PC-3 (cell line): ENCODE results near the gene TXNL4A. TPM values are rescaled to one million over a fixed set of nuclear protein-coding genes. Genes with fewer than 3 reads are reported as not detected.
"Not testable (repeated sequence)": the region's sequence is repeated elsewhere in the genome, so short reads cannot be mapped to it uniquely, and the experiment has no call there.

Experiments used
- ATAC-seq: fragments of 200-7000 bp; cut with Tn5 transposase; 2 replicates; pipeline ENCODE4 v1.9.1; 2020; ENCODE audit warnings: mild to moderate bottlenecking, moderate library complexity
- BruUV-seq: library from RNA; stranded (reverse); fragments of 400-500 nt; replicated peaks from 2 replicates; lab custom pipeline; 2021; lab: Mats Ljungman, UMichigan
- CTCF ChIA-PET: fragments of 300-600 bp; sonication (Branson Sonifier 250); formaldehyde crosslinking; loops from one replicate; lab custom pipeline; 2022; ENCODE audit warnings: antibody characterized with exemption; lab: Charles Lee
- POLR2A ChIA-PET: fragments of 300-600 bp; sonication (Branson Sonifier 250); formaldehyde crosslinking; loops from one replicate; lab custom pipeline; 2022; ENCODE audit warnings: antibody characterized with exemption; ENCODE audit not compliant: unreplicated experiment; lab: Charles Lee
- DNase-seq: peaks from one replicate; pipeline ENCODE4 v3.0.0-alpha.2; 2015
- H2AFZ ChIP-seq: fragments of 300-600 bp; sonication (generic); 2 replicates; pipeline ENCODE4 v1.6.0; 2016; ENCODE audit warnings: antibody characterized with exemption, low read length
- H3F3A ChIP-seq: fragments of 300-600 bp; sonication (generic); one replicate; pipeline ENCODE4 v1.6.0; 2017; ENCODE audit warnings: antibody characterized with exemption, low read length, control low read depth, mild to moderate bottlenecking; ENCODE audit not compliant: unreplicated experiment
- H3K27ac ChIP-seq: fragments of 300-600 bp; sonication (generic); 2 replicates; pipeline ENCODE4 v1.5.1; 2016; ENCODE audit warnings: mild to moderate bottlenecking, low read length
- H3K27me3 ChIP-seq: fragments of 300-600 bp; sonication (generic); 2 replicates; pipeline ENCODE4 v1.6.1; 2016; ENCODE audit warnings: low read length, mixed read lengths
- H3K36me3 ChIP-seq: fragments of 300-600 bp; sonication (generic); 2 replicates; pipeline ENCODE4 v1.6.1; 2016; ENCODE audit warnings: low read depth, mixed run types, low read length, mixed read lengths
- H3K4me1 ChIP-seq: fragments of 300-600 bp; sonication (generic); 2 replicates; pipeline ENCODE4 v1.5.1; 2016; ENCODE audit warnings: low read length; ENCODE audit not compliant: insufficient read depth
- H3K4me2 ChIP-seq: fragments of 300-600 bp; sonication (generic); 2 replicates; pipeline ENCODE4 v1.6.0; 2016; ENCODE audit warnings: low read length
- H3K4me3 ChIP-seq: fragments of 300-600 bp; sonication (generic); 2 replicates; pipeline ENCODE4 v1.5.1; 2016; ENCODE audit warnings: mild to moderate bottlenecking, low read length, mixed read lengths
- H3K79me2 ChIP-seq: fragments of 300-600 bp; sonication (generic); 2 replicates; pipeline ENCODE4 v1.6.1; 2017; ENCODE audit warnings: low read length, mixed read lengths
- H3K9ac ChIP-seq: fragments of 300-600 bp; sonication (generic); 2 replicates; pipeline ENCODE4 v1.6.0; 2016; ENCODE audit warnings: mild to moderate bottlenecking, low read length
- H3K9me2 ChIP-seq: fragments of 300-600 bp; sonication (generic); replicated peaks from 2 replicates; pipeline ENCODE4 v1.6.1; 2016; ENCODE audit warnings: mixed run types, low read length, mixed read lengths
- H3K9me3 ChIP-seq: fragments of 300-600 bp; sonication (generic); 2 replicates; pipeline ENCODE4 v1.6.1; 2016; ENCODE audit warnings: low read length, mixed read lengths
- H4K20me1 ChIP-seq: fragments of 300-600 bp; sonication (generic); 2 replicates; pipeline ENCODE4 v1.6.1; 2016; ENCODE audit warnings: low read length, mixed read lengths
- EZH2 ChIP-seq: fragments of 300-600 bp; sonication (generic); IDR thresholded peaks from one replicate; pipeline ENCODE4 v1.6.1; 2017; ENCODE audit warnings: antibody characterized with exemption, mild to moderate bottlenecking, low read length; ENCODE audit not compliant: unreplicated experiment
- EZH2phosphoT487 ChIP-seq: fragments of 300-600 bp; sonication (generic); IDR thresholded peaks from 2 replicates; pipeline ENCODE4 v1.6.1; 2018; ENCODE audit warnings: mild to moderate bottlenecking, antibody characterized with exemption, low read length, borderline replicate concordance
- intact Hi-C: fragments of 100-400 bp; cut with micrococcal nuclease; formaldehyde crosslinking; loops from 2 replicates; pipeline ENCODE4 v1.9.0; 2023
- total RNA-seq: library from RNA; depleted of rRNA; stranded (reverse); fragments of >200 nt; gene quantifications from 2 replicates; pipeline ENCODE4 v1.2.3, GENCODE V29; 2014
- TF ChIP-seq, protein P1 (sequence below): fragments of 300-600 bp; sonication (generic); conservative IDR thresholded peaks from 2 replicates; pipeline ENCODE4 v1.5.1; 2017; ENCODE audit warnings: antibody characterized with exemption, low read depth, mild to moderate bottlenecking, low read length

TXNL4A gene
- total RNA-seq, 1 experiment from 2014 or later = 159 TPM

DNA sequence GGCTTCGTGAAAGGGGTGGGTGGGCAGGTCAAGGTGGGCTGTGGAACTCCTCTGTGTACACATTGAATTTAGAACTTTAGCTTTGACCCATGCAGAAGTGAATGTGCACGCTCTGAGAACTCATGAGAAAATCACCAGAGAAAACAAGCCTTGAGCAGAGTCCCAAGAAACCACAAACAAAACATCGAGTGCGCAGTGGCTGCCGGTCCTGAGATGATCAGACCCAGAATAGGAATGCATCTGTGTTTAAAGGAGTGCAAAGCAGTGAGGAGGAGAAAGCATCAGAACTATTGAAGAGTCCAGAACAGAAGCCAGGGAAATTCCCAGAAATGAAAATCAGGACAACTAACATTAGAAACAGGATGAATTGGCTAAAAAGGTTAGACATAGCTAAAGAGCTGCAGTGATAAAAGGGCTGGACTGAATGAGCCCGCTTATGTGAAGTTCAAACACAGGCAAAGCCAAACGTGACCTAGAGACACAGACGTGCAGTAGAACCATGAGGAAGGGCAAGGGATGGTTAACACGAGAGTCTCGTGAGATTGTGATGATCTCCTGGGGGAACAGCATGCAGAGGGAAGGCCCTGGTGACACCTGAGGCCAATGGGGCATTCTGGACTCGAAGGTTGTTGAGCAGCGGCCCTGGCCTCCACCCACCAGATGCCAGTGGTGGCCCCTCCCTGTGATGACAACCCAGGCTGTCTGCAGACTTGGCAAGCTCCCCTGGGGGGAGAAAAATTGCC lies 16.4 kb upstream of the TXNL4A start:
- Histone ChIP-seq H3K79me2 (no peaks in the 10 kb centered on the region), H2AFZ (no peak overlapping the region), H3K4me2 (no peak overlapping the region), H3K4me3 (no peak overlapping the region), H3K27ac (no peak overlapping the region), H4K20me1 (no peaks in the 10 kb centered on the region), H3K9me2 (no peaks in the 10 kb centered on the region), H3K36me3 (no peaks in the 10 kb centered on the region), H3K9me3 (peaks cover 7% of the 10 kb centered on the region; the same call in 1 of the 2 replicates), H3K9ac (no peak overlapping the region), H3K27me3 (no peaks in the 10 kb centered on the region), H3K4me1 (peaks cover 2% of the 10 kb centered on the region), H3F3A (no peaks in the 10 kb centered on the region)
- TF ChIP-seq, protein P1, sequence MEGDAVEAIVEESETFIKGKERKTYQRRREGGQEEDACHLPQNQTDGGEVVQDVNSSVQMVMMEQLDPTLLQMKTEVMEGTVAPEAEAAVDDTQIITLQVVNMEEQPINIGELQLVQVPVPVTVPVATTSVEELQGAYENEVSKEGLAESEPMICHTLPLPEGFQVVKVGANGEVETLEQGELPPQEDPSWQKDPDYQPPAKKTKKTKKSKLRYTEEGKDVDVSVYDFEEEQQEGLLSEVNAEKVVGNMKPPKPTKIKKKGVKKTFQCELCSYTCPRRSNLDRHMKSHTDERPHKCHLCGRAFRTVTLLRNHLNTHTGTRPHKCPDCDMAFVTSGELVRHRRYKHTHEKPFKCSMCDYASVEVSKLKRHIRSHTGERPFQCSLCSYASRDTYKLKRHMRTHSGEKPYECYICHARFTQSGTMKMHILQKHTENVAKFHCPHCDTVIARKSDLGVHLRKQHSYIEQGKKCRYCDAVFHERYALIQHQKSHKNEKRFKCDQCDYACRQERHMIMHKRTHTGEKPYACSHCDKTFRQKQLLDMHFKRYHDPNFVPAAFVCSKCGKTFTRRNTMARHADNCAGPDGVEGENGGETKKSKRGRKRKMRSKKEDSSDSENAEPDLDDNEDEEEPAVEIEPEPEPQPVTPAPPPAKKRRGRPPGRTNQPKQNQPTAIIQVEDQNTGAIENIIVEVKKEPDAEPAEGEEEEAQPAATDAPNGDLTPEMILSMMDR = no peak
- TF ChIP-seq EZH2 = no peak
- no peak for TF ChIP-seq EZH2phosphoT487
- no TSS peak for BruUV-seq
- no peak for DNase-seq
- intact Hi-C loops = no loop called here
- ATAC-seq = no peak
- ChIA-PET POLR2A (no interaction called here), CTCF (no interaction called here)

DNA sequence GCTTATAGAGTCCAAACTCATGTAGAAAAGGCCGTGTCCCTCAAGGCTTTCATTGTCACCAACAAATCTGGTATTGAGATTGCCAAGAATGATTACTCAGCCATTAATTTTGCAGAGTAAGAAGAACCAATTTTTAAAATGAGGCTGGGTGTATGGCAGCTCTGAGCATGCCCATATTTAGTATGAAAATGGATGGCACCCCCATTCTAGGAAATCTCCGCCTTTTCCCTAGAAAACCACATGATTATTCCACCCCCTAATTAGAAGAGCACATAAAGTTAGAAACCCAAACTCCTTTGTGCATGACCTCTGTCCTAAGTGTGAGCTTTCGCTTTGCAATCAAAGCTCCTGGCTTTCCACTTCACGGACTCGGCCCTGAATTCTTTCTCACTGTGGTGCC lies 14.1 kb upstream of the TXNL4A start:
- TF ChIP-seq EZH2 (no peak), EZH2phosphoT487 (no peak)
- TF ChIP-seq, protein P1 = no peak
- Histone ChIP-seq H4K20me1 (no peaks in the 10 kb centered on the region), H3K9ac (no peak overlapping the region), H3F3A (no peaks in the 10 kb centered on the region), H3K36me3 (no peaks in the 10 kb centered on the region), H3K9me3 (peaks cover 7% of the 10 kb centered on the region; the same call in 1 of the 2 replicates), H3K27me3 (no peaks in the 10 kb centered on the region), H3K79me2 (no peaks in the 10 kb centered on the region), H2AFZ (no peak overlapping the region), H3K27ac (no peak overlapping the region), H3K9me2 (no peaks in the 10 kb centered on the region), H3K4me2 (no peak overlapping the region), H3K4me3 (no peak overlapping the region), H3K4me1 (no peaks in the 10 kb centered on the region)
- intact Hi-C loops = no loop called here
- POLR2A ChIA-PET = no interaction called here
- no peak for DNase-seq
- no TSS peak for BruUV-seq
- no peak for ATAC-seq
- CTCF ChIA-PET = no interaction called here

GRCh38 chr18:80000877-80001276 lies 12.5 kb upstream of the TXNL4A start:
- TF ChIP-seq EZH2 (no peak), EZH2phosphoT487 (no peak)
- TF ChIP-seq, protein P1 = no peak
- Histone ChIP-seq H3K27me3 (no peaks in the 10 kb centered on the region), H3K79me2 (no peaks in the 10 kb centered on the region), H3K9me2 (no peaks in the 10 kb centered on the region), H3K36me3 (no peaks in the 10 kb centered on the region), H3K9me3 (peaks cover 7% of the 10 kb centered on the region; the same call in 1 of the 2 replicates), H3K4me2 (no peak overlapping the region), H3K27ac (no peak overlapping the region), H4K20me1 (no peaks in the 10 kb centered on the region), H3K4me3 (no peak overlapping the region), H2AFZ (no peak overlapping the region), H3F3A (no peaks in the 10 kb centered on the region), H3K9ac (no peak overlapping the region), H3K4me1 (no peaks in the 10 kb centered on the region)
- DNase-seq (no peak), ATAC-seq (no peak)
- no TSS peak for BruUV-seq
- ChIA-PET CTCF (no interaction called here), POLR2A (no interaction called here)
- intact Hi-C loops = no loop called here

- H3K9me2 ChIP-seq, H3K4me2 ChIP-seq, DNase-seq, H3K4me1 ChIP-seq, H3K9me3 ChIP-seq, BruUV-seq, H2AFZ ChIP-seq, H4K20me1 ChIP-seq, CTCF ChIA-PET, H3K9ac ChIP-seq, H3K36me3 ChIP-seq, H3K27me3 ChIP-seq, intact Hi-C loops, H3K4me3 ChIP-seq, ATAC-seq, H3K27ac ChIP-seq, POLR2A ChIA-PET, H3F3A ChIP-seq, H3K79me2 ChIP-seq: not testable (repeated sequence)
These were observed 11.3 kb upstream of the TXNL4A start for GRCh38 chr18:79999701-80000100.
